H9 (cell line): ENCODE data around the gene POU2F1. TPM values are rescaled to one million over a fixed set of nuclear protein-coding genes. Genes with fewer than 3 reads are reported as not detected.

Experiments used
- DNase-seq: peaks from one replicate; pipeline ENCODE4 v3.0.0-alpha.2; 2017
- H2AFZ ChIP-seq: one replicate; pipeline ENCODE4 v1.6.1; 2013; ENCODE audit warnings: mild to moderate bottlenecking, low read length, control low read depth, moderate library complexity
- H2AK5ac ChIP-seq: 2 replicates; pipeline ENCODE4 v1.6.1; 2013; ENCODE audit warnings: low read length, control low read depth, mixed read lengths; ENCODE audit not compliant: insufficient read length
- H2BK120ac ChIP-seq: one replicate; pipeline ENCODE4 v1.6.1; 2013; ENCODE audit warnings: low read depth, mild to moderate bottlenecking, low read length, control low read depth, inconsistent platforms; ENCODE audit not compliant: poor library complexity, severe bottlenecking
- H2BK12ac ChIP-seq: 2 replicates; pipeline ENCODE4 v1.6.1; 2013; ENCODE audit warnings: low read length, control low read depth, mixed read lengths, low read depth; ENCODE audit not compliant: insufficient read length
- H2BK15ac ChIP-seq: 2 replicates; pipeline ENCODE4 v1.6.1; 2013; ENCODE audit warnings: low read depth, low read length, control low read depth
- H2BK20ac ChIP-seq: one replicate; pipeline ENCODE4 v1.6.1; 2013; ENCODE audit warnings: low read depth, mild to moderate bottlenecking, low read length, control low read depth, inconsistent platforms; ENCODE audit not compliant: poor library complexity, severe bottlenecking
- H2BK5ac ChIP-seq: 2 replicates; pipeline ENCODE4 v1.6.1; 2013; ENCODE audit warnings: low read length, control low read depth, mixed read lengths; ENCODE audit not compliant: insufficient read length
- H3K14ac ChIP-seq: 2 replicates; pipeline ENCODE4 v1.6.1; 2013; ENCODE audit warnings: low read length, control low read depth; ENCODE audit not compliant: insufficient read depth
- H3K18ac ChIP-seq: 2 replicates; pipeline ENCODE4 v1.6.1; 2013; ENCODE audit warnings: low read depth, mild to moderate bottlenecking, mixed read lengths, low read length, control low read depth; ENCODE audit not compliant: insufficient read length
- H3K23ac ChIP-seq: 2 replicates; pipeline ENCODE4 v1.6.1; 2013; ENCODE audit warnings: low read length, control low read depth, mixed read lengths, low read depth; ENCODE audit not compliant: insufficient read length
- H3K23me2 ChIP-seq: 2 replicates; pipeline ENCODE4 v1.6.1; 2013; ENCODE audit warnings: low read depth, mild to moderate bottlenecking, mixed read lengths, low read length, control low read depth; ENCODE audit not compliant: insufficient read length, poor library complexity, severe bottlenecking
- H3K27ac ChIP-seq: 2 replicates; pipeline ENCODE4 v1.5.1; 2013; ENCODE audit warnings: low read length, control low read depth, mixed read lengths, low read depth; ENCODE audit not compliant: insufficient read length
- H3K27me3 ChIP-seq: 2 replicates; pipeline ENCODE4 v1.6.1; 2013; ENCODE audit warnings: low read length, control low read depth, inconsistent platforms; ENCODE audit not compliant: insufficient read depth
- H3K4ac ChIP-seq: 2 replicates; pipeline ENCODE4 v1.6.1; 2013; ENCODE audit warnings: low read depth, mild to moderate bottlenecking, control low read depth, inconsistent platforms, low read length, moderate library complexity
- H3K4me1 ChIP-seq: 2 replicates; pipeline ENCODE4 v1.6.1; 2013; ENCODE audit warnings: low read length, control low read depth, inconsistent platforms; ENCODE audit not compliant: insufficient read depth
- H3K4me2 ChIP-seq: 2 replicates; pipeline ENCODE4 v1.6.1; 2013; ENCODE audit warnings: low read length, control low read depth, mixed read lengths; ENCODE audit not compliant: insufficient read length, insufficient read depth
- H3K56ac ChIP-seq: 2 replicates; pipeline ENCODE4 v1.6.1; 2013; ENCODE audit warnings: low read depth, mild to moderate bottlenecking, mixed read lengths, low read length, control low read depth; ENCODE audit not compliant: insufficient read length
- H3K79me1 ChIP-seq: 2 replicates; pipeline ENCODE4 v1.6.1; 2013; ENCODE audit warnings: low read depth, mild to moderate bottlenecking, moderate library complexity, low read length, control low read depth, inconsistent platforms; ENCODE audit not compliant: insufficient read depth, poor library complexity, severe bottlenecking
- H3K79me2 ChIP-seq: 2 replicates; pipeline ENCODE4 v1.6.1; 2013; ENCODE audit warnings: low read length, control low read depth, inconsistent platforms; ENCODE audit not compliant: insufficient read depth
- H3K9ac ChIP-seq: 2 replicates; pipeline ENCODE4 v1.6.1; 2013; ENCODE audit warnings: low read length, control low read depth, mixed read lengths; ENCODE audit not compliant: insufficient read length; ENCODE audit errors: extremely low read depth
- H3K9me3 ChIP-seq: one replicate; pipeline ENCODE4 v1.6.1; 2013; ENCODE audit warnings: low read depth, low read length, inconsistent platforms; ENCODE audit not compliant: control insufficient read depth
- H3T11ph ChIP-seq: one replicate; pipeline ENCODE4 v1.6.1; 2013; ENCODE audit warnings: mild to moderate bottlenecking, low read length, control low read depth, inconsistent platforms
- H4K20me1 ChIP-seq: one replicate; pipeline ENCODE4 v1.6.1; 2013; ENCODE audit not compliant: control insufficient read depth, insufficient read length, insufficient read depth
- H4K5ac ChIP-seq: 2 replicates; pipeline ENCODE4 v1.6.1; 2013; ENCODE audit warnings: low read depth, mild to moderate bottlenecking, mixed read lengths, low read length, control low read depth; ENCODE audit not compliant: insufficient read length
- H4K8ac ChIP-seq: replicated peaks from 2 replicates; pipeline ENCODE4 v1.6.1; 2013; ENCODE audit warnings: low read length, control low read depth, mixed read lengths, low read depth; ENCODE audit not compliant: insufficient read length
- H4K91ac ChIP-seq: 2 replicates; pipeline ENCODE4 v1.6.1; 2013; ENCODE audit warnings: low read depth, mild to moderate bottlenecking, moderate library complexity, mixed read lengths, low read length, control low read depth; ENCODE audit not compliant: insufficient read length
- H3K27ac Mint-ChIP-seq, 3 experiments: 2 replicates in 2 of 3; 3 replicates in 1 of 3; pipeline ENCODE4 v1.8.0; 2020 to 2021; ENCODE audit warnings: mixed read lengths in 3 of 3, mild to moderate bottlenecking in 1 of 3, moderate library complexity in 1 of 3
- H3K27me3 Mint-ChIP-seq: 2 replicates; pipeline ENCODE4 v1.8.0; 2021; ENCODE audit warnings: low read depth, mild to moderate bottlenecking, moderate library complexity, mixed read lengths
- H3K36me3 Mint-ChIP-seq, 3 experiments: 2 replicates in 2 of 3; 3 replicates in 1 of 3; pipeline ENCODE4 v1.8.0; 2020 to 2021; ENCODE audit warnings: low read depth in 3 of 3, mixed read lengths in 3 of 3; ENCODE audit not compliant: insufficient read depth in 1 of 3
- H3K4me1 Mint-ChIP-seq, 2 experiments: 2 replicates each; pipeline ENCODE4 v1.8.0; 2020; ENCODE audit warnings: mixed read lengths in 2 of 2
- H3K4me3 Mint-ChIP-seq, 2 experiments: 2 replicates in 1 of 2; 3 replicates in 1 of 2; pipeline ENCODE4 v1.8.0; 2020 to 2021; ENCODE audit warnings: mild to moderate bottlenecking in 2 of 2, mixed read lengths in 2 of 2, moderate library complexity in 1 of 2
- H3K9me3 Mint-ChIP-seq, 2 experiments: 2 replicates in 1 of 2; 3 replicates in 1 of 2; pipeline ENCODE4 v1.8.0; 2020; ENCODE audit warnings: mild to moderate bottlenecking in 2 of 2, mixed read lengths in 2 of 2, moderate library complexity in 1 of 2
- CTCF ChIP-seq: fragments of 200-600 bp; sonication (generic); conservative IDR thresholded peaks from 3 replicates; pipeline ENCODE4 v1.8.0; 2021; ENCODE audit warnings: antibody characterized with exemption, mild to moderate bottlenecking
- WGBS: extraction: QIAGEN DNeasy Blood & Tissue Kit; methylation state at CpG from one replicate; pipeline ENCODE4 v1.1.7; 2013; ENCODE audit warnings: missing lambda C conversion rate, low lambda C conversion rate, mixed read lengths; ENCODE audit not compliant: insufficient read length; ENCODE audit errors: extremely low coverage; 5-methylcytosine and 5-hydroxymethylcytosine counted together
- total RNA-seq: library from RNA; stranded (reverse); gene quantifications from 2 replicates; pipeline ENCODE4 v1.2.1, GENCODE V29; 2021

POU2F1 gene
- total RNA-seq, 1 experiment from 2014 or later, result 62.5 TPM

GRCh38 chr1:167247754-167248153 is 27.1 kb downstream of the POU2F1 start:
- Histone ChIP-seq H3K79me1 (peaks cover 18% of the 10 kb centered on the region), H4K91ac (no peak overlapping the region), H4K20me1 (no peaks in the 10 kb centered on the region), H3K9me3 (no peaks in the 10 kb centered on the region), H2BK120ac (no peak overlapping the region), H3K56ac (no peak overlapping the region), H3K14ac (no peak overlapping the region), H3T11ph (no peak overlapping the region), H3K9ac (no peak overlapping the region), H3K27ac (no peak overlapping the region), H3K4me2 (no peak overlapping the region), H3K27me3 (no peaks in the 10 kb centered on the region), H3K79me2 (peaks cover 21% of the 10 kb centered on the region; the same call in 1 of the 2 replicates), H3K23me2 (no peaks in the 10 kb centered on the region), H3K4ac (no peak overlapping the region), H2AK5ac (no peak overlapping the region), H4K8ac (no peak overlapping the region), H3K23ac (no peak overlapping the region), H2BK20ac (no peak overlapping the region), H3K18ac (no peak overlapping the region), H2BK15ac (no peak overlapping the region), H2AFZ (no peak overlapping the region), H2BK5ac (no peak overlapping the region), H4K5ac (no peak overlapping the region), H2BK12ac (no peak overlapping the region), H3K4me1 (no peaks in the 10 kb centered on the region)
- no CpG with 5 or more reads among the region's 1 CpG for WGBS
- H3K4me3 Mint-ChIP-seq, result no peak overlapping the region
- H3K27ac Mint-ChIP-seq, result no peak overlapping the region
- H3K9me3 Mint-ChIP-seq, result peaks cover 0 to 2% of the 10 kb centered on the region in 2 experiments; a peak in 1 of 5 replicates
- DNase-seq, result no peak
- TF ChIP-seq CTCF, result no peak
- H3K36me3 Mint-ChIP-seq, result peaks cover 6 to 16% (median 7%) of the 10 kb centered on the region in 3 experiments; a peak in 6 of 7 replicates
- H3K27me3 Mint-ChIP-seq, result no peaks in the 10 kb centered on the region
- H3K4me1 Mint-ChIP-seq, result peaks cover 15 to 17% of the 10 kb centered on the region in 2 experiments
